ENCODE results near the gene TOP2A.
"Not testable (repeated sequence)": the region's sequence is repeated elsewhere in the genome, so short reads cannot be mapped to it uniquely, and the experiment has no call there.

TOP2A gene

DNA sequence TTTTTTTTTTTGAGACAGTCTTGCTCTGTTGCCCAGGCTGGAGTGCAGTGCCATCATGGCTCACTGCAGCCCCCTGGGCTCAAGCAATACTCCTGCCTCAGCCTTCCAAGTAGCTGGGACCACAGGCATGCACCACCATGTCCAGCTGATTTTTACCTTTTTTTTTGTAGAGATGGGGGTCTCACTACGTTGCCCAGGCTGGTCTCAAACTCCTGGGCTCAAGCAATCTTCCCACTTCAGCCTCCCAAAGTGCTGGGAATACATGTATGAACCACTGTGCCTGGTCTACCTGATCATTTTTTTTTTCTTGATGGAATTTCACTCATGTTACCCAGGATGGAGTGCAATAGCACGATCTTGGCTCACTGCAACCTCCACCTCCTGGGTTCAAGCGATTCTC is 31.1 kb downstream of the TOP2A start:
- H3K4me1 ChIP-seq (ENCODE audit: insufficient read depth, low read length); H3K27me3 ChIP-seq (ENCODE audit: control insufficient read depth in 1 of 2, insufficient read depth in 2 of 2, low read length in 2 of 2); H3K9ac ChIP-seq (ENCODE audit: low read length); H3K9me3 ChIP-seq (ENCODE audit: low read length); H3K36me3 ChIP-seq (ENCODE audit: insufficient read depth, low read length); H3K27ac ChIP-seq (ENCODE audit: low read depth, low read length); H3K4me3 ChIP-seq (ENCODE audit: low read depth in 1 of 2, low read length in 2 of 2): not testable (repeated sequence)

DNA sequence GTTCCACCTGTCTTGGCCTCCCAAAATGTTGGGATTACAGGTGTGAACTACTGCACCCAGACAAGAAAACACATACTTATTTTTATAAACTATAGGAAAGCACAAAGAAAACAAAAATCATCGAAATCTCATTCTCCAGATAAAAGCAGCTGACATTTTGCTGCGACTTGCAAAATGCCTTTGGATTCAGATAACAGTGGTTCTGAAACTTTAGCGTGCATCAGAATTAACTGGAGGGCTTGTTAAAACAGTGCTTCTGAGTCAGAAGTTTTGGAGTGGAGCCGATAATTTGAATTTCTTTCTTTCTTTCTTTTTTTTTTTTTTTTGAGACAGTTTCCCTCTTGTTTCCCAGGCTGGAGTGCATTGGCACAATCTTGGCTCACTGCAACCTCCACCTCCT is 35.4 kb downstream of the TOP2A start:
- Histone ChIP-seq H3K9me3 (ENCODE audit: low read length) (no peaks in the 10 kb centered on the region), H3K4me3 (ENCODE audit: low read depth in 1 of 2, low read length in 2 of 2) (no peak overlapping the region), H3K27me3 (ENCODE audit: control insufficient read depth in 1 of 2, insufficient read depth in 2 of 2, low read length in 2 of 2) (no peaks in the 10 kb centered on the region), H3K9ac (ENCODE audit: low read length) (no peak overlapping the region), H3K36me3 (ENCODE audit: insufficient read depth, low read length) (no peaks in the 10 kb centered on the region), H3K4me1 (ENCODE audit: insufficient read depth, low read length) (no peaks in the 10 kb centered on the region), H3K27ac (ENCODE audit: low read depth, low read length) (no peak overlapping the region)

DNA sequence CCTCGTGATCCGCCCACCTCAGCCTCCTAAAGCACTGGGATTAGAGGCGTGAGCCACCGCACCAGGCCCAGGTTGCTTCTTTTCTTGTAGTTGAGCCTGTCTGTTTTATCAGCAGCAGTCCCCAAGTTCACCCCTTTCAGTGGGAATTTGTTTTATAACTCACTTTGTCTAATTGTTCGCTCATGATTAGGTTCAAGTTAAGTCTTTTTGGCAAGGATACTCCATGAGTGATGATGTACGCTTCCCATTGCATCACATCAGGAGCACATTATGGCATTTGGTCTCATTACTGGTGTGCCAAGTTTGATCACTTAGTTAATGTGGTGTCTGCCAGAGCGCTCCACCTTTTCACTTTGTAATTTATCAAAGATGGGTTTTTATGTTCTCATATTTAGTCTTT is 38.7 kb downstream of the TOP2A start:
- Histone ChIP-seq H3K36me3 (ENCODE audit: insufficient read depth, low read length) (no peaks in the 10 kb centered on the region), H3K27ac (ENCODE audit: low read depth, low read length) (no peak overlapping the region), H3K9me3 (ENCODE audit: low read length) (no peaks in the 10 kb centered on the region), H3K27me3 (ENCODE audit: control insufficient read depth in 1 of 2, insufficient read depth in 2 of 2, low read length in 2 of 2) (no peaks in the 10 kb centered on the region), H3K4me3 (ENCODE audit: low read depth in 1 of 2, low read length in 2 of 2) (no peak overlapping the region), H3K9ac (ENCODE audit: low read length) (no peak overlapping the region), H3K4me1 (ENCODE audit: insufficient read depth, low read length) (no peaks in the 10 kb centered on the region)

DNA sequence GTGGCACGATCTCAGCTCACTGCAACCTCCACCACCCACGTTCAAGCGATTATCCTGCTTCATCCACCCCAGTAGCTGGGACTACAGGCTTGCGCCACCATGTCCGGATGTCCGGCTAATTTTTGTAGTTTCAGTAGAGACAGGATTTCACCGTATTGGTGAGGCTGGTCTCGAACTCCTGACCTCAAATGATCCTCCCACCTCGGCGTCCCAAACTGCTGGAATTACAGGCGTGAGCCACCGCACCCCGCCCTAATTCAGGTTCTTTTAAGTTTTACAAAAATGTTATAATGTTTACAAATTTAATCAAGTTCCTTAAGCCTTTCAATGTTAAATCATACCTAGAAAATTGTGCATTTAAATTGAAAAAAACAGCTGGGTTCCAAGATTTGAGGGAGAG is 39.9 kb downstream of the TOP2A start:
- H3K9ac ChIP-seq (ENCODE audit: low read length), result no peak overlapping the region
- H3K4me3 ChIP-seq (ENCODE audit: low read depth in 1 of 2, low read length in 2 of 2), result no peak overlapping the region
- no peaks in the 10 kb centered on the region for H3K36me3 ChIP-seq (ENCODE audit: insufficient read depth, low read length)
- no peak overlapping the region for H3K27ac ChIP-seq (ENCODE audit: low read depth, low read length)
- H3K4me1 ChIP-seq (ENCODE audit: insufficient read depth, low read length), result no peaks in the 10 kb centered on the region
- no peaks in the 10 kb centered on the region for H3K27me3 ChIP-seq (ENCODE audit: control insufficient read depth in 1 of 2, insufficient read depth in 2 of 2, low read length in 2 of 2)
- H3K9me3 ChIP-seq (ENCODE audit: low read length), result no peaks in the 10 kb centered on the region

DNA sequence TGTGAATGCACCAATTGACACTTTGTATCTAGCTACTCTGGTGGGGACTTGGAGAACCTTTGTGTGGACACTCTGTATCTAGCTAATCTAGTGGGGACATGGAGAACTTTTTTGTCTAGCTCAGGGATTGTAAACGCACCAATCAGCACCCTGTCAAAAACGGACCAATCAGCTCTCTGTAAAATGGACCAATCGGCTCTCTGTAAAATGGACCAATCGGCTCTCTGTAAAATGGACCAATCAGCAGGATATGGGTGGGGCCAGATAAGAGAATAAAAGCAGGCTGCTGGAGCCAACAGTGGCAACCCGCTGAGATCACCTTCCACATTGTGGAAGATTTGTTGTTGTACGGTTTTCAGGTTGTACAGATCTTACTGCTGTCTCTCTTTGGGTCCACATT is 41.2 kb downstream of the TOP2A start:
- H3K4me3 ChIP-seq (ENCODE audit: low read depth in 1 of 2, low read length in 2 of 2); H3K27me3 ChIP-seq (ENCODE audit: control insufficient read depth in 1 of 2, insufficient read depth in 2 of 2, low read length in 2 of 2); H3K9me3 ChIP-seq (ENCODE audit: low read length); H3K27ac ChIP-seq (ENCODE audit: low read depth, low read length); H3K36me3 ChIP-seq (ENCODE audit: insufficient read depth, low read length); H3K9ac ChIP-seq (ENCODE audit: low read length); H3K4me1 ChIP-seq (ENCODE audit: insufficient read depth, low read length): not testable (repeated sequence)

DNA sequence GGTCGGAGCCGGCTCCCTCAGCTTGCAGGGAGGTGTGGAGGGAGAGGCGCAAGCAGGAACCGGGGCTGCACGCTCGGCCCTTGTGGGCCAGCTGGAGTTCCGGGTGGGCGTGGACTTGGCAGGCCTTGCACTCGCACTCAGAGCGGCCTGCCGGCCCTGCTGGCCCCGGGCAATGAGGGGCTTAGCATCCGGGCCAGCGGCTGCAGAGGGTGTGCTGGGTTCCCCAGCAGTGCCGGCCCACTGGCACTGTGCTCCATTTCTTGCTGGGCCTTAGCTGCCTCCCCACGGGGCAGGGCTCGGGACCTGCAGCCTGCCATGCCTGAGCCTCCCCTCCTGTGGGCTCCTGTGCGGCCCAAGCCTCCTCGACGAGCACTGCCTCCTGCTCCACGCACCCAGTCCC is 41.9 kb downstream of the TOP2A start:
- not testable (repeated sequence) for H3K27me3 ChIP-seq (ENCODE audit: control insufficient read depth in 1 of 2, insufficient read depth in 2 of 2, low read length in 2 of 2); H3K4me3 ChIP-seq (ENCODE audit: low read depth in 1 of 2, low read length in 2 of 2); H3K27ac ChIP-seq (ENCODE audit: low read depth, low read length); H3K4me1 ChIP-seq (ENCODE audit: insufficient read depth, low read length); H3K36me3 ChIP-seq (ENCODE audit: insufficient read depth, low read length); H3K9me3 ChIP-seq (ENCODE audit: low read length); H3K9ac ChIP-seq (ENCODE audit: low read length)

DNA sequence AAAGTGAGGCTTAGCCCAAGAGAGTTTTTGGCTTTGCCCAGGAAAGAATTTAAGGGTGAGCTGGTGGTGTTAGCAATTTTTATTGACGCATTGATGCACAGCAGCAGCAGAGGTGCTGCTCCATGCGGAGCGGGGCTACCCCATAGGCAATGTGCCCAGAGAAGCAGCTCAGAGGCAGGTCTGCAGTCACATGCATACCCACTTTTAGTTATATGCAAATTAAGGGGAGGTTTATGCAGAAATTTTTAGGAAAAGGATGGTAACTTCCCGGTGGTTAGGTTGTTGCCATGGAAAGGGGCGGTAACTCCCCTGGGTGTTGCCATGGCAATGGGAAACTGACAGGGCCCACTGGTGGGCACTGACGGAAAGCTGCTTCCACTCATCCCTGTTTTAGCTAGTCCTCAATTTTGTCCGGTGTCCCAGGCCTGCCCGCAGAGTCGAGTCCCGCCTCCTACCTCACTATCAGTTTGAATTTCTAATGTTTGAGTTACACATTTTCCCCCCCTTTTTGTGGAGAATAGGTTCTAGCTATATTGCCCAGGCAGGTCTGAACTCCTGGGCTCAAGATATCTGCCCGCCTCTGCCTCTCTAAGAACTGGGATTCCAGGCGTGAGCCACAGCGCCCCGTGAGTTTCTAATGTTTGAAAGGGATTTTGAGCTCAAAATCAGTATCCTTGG is 42.7 kb downstream of the TOP2A start:
- Histone ChIP-seq H3K27ac (ENCODE audit: low read depth, low read length) (no peak overlapping the region), H3K9ac (ENCODE audit: low read length) (no peak overlapping the region), H3K36me3 (ENCODE audit: insufficient read depth, low read length) (no peaks in the 10 kb centered on the region), H3K27me3 (ENCODE audit: control insufficient read depth in 1 of 2, insufficient read depth in 2 of 2, low read length in 2 of 2) (no peaks in the 10 kb centered on the region), H3K9me3 (ENCODE audit: low read length) (no peaks in the 10 kb centered on the region), H3K4me3 (ENCODE audit: low read depth in 1 of 2, low read length in 2 of 2) (no peak overlapping the region), H3K4me1 (ENCODE audit: insufficient read depth, low read length) (no peaks in the 10 kb centered on the region)

DNA sequence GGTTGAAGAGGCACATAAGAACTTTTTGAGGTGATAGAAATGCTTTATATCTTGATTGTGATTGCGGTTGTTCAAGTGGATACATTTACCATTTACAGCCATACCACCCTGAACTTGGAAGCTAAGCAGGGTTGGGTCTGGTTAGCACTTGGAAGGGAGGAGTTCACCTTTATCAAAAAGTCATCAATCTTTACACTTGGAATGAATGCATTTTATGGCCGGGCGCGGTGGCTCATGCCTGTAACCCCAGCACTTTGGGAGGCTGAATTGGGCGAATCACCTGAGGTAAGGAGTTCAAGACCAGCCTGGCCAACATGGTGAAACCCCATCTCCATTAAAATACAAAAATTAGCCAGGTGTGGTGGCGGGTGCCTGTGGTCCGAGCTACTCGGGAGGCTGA is 43.7 kb downstream of the TOP2A start:
- Histone ChIP-seq H3K27ac (ENCODE audit: low read depth, low read length) (no peak overlapping the region), H3K9ac (ENCODE audit: low read length) (no peak overlapping the region), H3K4me1 (ENCODE audit: insufficient read depth, low read length) (no peaks in the 10 kb centered on the region), H3K36me3 (ENCODE audit: insufficient read depth, low read length) (no peaks in the 10 kb centered on the region), H3K9me3 (ENCODE audit: low read length) (no peaks in the 10 kb centered on the region), H3K4me3 (ENCODE audit: low read depth in 1 of 2, low read length in 2 of 2) (no peak overlapping the region), H3K27me3 (ENCODE audit: control insufficient read depth in 1 of 2, insufficient read depth in 2 of 2, low read length in 2 of 2) (no peaks in the 10 kb centered on the region)

DNA sequence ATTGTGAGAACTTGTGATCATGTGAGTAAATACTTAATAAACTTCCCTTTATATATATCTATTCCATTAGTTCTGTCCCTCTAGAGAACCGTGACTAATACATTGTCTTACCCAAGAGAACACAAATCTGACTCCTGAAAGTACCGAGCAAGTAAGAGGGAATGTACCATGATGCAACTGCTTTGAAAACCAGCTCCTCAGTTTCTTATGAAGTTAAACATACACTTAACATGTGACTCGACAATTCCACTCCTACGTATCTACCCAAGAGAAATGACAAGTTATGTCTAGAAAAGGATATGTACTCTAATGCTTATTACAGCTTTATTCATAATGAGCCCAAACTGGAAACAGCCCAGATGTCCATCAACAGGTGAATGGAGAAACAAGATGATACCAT is 44.4 kb downstream of the TOP2A start:
- Histone ChIP-seq H3K4me1 (ENCODE audit: insufficient read depth, low read length) (no peaks in the 10 kb centered on the region), H3K27me3 (ENCODE audit: control insufficient read depth in 1 of 2, insufficient read depth in 2 of 2, low read length in 2 of 2) (no peaks in the 10 kb centered on the region), H3K4me3 (ENCODE audit: low read depth in 1 of 2, low read length in 2 of 2) (no peak overlapping the region), H3K9ac (ENCODE audit: low read length) (no peak overlapping the region), H3K27ac (ENCODE audit: low read depth, low read length) (no peak overlapping the region), H3K36me3 (ENCODE audit: insufficient read depth, low read length) (no peaks in the 10 kb centered on the region), H3K9me3 (ENCODE audit: low read length) (no peaks in the 10 kb centered on the region)

DNA sequence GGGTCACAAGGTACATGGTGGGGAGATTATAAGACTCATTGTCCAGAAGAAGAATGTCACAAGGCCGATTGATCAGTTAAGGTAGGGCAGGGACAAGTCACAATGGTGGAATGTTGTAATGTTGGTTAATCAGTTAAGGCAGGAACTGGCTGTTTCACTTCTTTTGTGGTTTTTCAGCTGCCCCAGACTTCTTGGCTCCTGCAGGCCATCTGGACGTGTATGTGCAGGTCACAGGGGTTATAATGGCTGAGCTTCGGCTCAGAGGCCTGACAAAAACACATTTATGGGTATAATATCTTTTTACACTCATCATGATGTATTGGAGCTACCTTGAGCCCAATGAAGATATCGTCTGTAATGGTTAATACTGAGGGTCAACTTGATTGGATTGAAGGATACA is 45.1 kb downstream of the TOP2A start:
- H3K27ac ChIP-seq (ENCODE audit: low read depth, low read length); H3K36me3 ChIP-seq (ENCODE audit: insufficient read depth, low read length); H3K27me3 ChIP-seq (ENCODE audit: control insufficient read depth in 1 of 2, insufficient read depth in 2 of 2, low read length in 2 of 2); H3K4me3 ChIP-seq (ENCODE audit: low read depth in 1 of 2, low read length in 2 of 2); H3K9me3 ChIP-seq (ENCODE audit: low read length); H3K4me1 ChIP-seq (ENCODE audit: insufficient read depth, low read length); H3K9ac ChIP-seq (ENCODE audit: low read length): not testable (repeated sequence)

DNA sequence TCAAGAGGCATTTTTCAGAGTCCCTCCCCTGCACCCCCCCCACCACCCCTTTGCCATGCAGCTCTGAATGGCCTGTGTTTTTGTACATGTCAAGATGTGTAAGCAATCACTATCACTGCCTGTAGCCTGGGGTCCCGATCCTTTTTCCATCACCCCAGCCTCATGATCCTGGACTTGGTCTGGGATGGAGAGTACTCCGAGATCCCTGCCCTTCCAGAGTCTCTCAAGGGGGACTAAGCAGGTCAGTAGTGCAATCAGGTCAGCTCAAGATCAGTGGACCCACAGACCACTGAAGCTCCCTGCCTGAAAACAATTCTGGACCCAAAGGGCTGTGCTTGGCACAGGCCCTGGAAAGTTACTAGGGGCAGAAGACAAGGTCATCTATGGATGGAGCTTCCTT is 45.7 kb downstream of the TOP2A start:
- no peak overlapping the region for H3K9ac ChIP-seq (ENCODE audit: low read length)
- no peaks in the 10 kb centered on the region for H3K9me3 ChIP-seq (ENCODE audit: low read length)
- H3K4me3 ChIP-seq (ENCODE audit: low read depth in 1 of 2, low read length in 2 of 2), result no peak overlapping the region
- H3K27me3 ChIP-seq (ENCODE audit: control insufficient read depth in 1 of 2, insufficient read depth in 2 of 2, low read length in 2 of 2), result no peaks in the 10 kb centered on the region
- no peak overlapping the region for H3K27ac ChIP-seq (ENCODE audit: low read depth, low read length)
- H3K4me1 ChIP-seq (ENCODE audit: insufficient read depth, low read length), result no peaks in the 10 kb centered on the region
- no peaks in the 10 kb centered on the region for H3K36me3 ChIP-seq (ENCODE audit: insufficient read depth, low read length)

DNA sequence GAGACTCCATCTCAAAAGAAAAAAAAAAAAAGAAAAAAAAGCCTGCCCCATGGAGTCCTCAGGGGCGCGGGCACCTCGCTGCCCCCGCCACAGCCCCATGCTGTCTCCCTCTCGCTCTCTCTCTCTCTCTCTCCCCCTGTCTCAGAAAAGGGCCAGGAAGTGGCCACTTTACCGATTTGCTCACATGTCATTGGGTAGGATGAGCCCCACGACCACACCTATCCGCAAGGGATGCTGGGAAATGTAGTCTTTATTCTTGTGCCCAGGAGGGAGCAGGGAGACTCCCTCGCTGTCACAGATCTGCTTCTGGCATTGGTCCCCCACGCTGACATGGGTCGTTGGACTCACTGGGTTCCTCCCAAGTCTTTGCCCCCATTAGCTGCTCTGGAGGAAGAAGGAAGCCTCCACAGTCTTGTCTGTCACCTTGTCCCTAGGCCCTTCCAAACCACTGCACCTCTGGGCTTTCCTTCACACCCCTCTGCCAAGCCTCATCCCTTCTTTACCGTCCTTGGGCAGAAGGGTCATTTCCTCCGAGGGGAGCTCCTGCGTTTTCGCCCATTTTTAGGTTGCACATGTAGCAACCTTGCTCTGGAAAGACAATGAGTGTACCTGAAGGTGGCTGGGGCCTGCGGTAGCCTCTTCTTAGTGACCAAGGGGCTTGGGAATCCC is 46.3 kb downstream of the TOP2A start:
- Histone ChIP-seq H3K36me3 (ENCODE audit: insufficient read depth, low read length) (no peaks in the 10 kb centered on the region), H3K4me1 (ENCODE audit: insufficient read depth, low read length) (no peaks in the 10 kb centered on the region), H3K9ac (ENCODE audit: low read length) (no peak overlapping the region), H3K27me3 (ENCODE audit: control insufficient read depth in 1 of 2, insufficient read depth in 2 of 2, low read length in 2 of 2) (no peaks in the 10 kb centered on the region), H3K9me3 (ENCODE audit: low read length) (no peaks in the 10 kb centered on the region), H3K27ac (ENCODE audit: low read depth, low read length) (no peak overlapping the region), H3K4me3 (ENCODE audit: low read depth in 1 of 2, low read length in 2 of 2) (no peak overlapping the region)
